Measurements from ENCODE around the gene FXYD6. TPM values are rescaled to one million over a fixed set of nuclear protein-coding genes. Genes with fewer than 3 reads are reported as not detected.

Gene FXYD6
- polyA plus RNA-seq, 1 donor: 227 TPM

- no peak for DNase-seq
Measured at GRCh38 chr11:117842131-117842941, 34.1 kb downstream of the FXYD6 start.

- DNase-seq: no peak
Measured at GRCh38 chr11:117841551-117842031, 34.9 kb downstream of the FXYD6 start.

GRCh38 chr11:117840881-117841550 is 35.4 kb downstream of the FXYD6 start:
- no peak for DNase-seq

GRCh38 chr11:117839936-117840813 is 36.3 kb downstream of the FXYD6 start:
- DNase-seq: no peak

GRCh38 chr11:117839380-117839881 is 37.0 kb downstream of the FXYD6 start:
- no peak for DNase-seq

- no peak for DNase-seq
Measured at GRCh38 chr11:117838901-117839300, 37.6 kb downstream of the FXYD6 start.

- no peak for DNase-seq
Measured at GRCh38 chr11:117837791-117838190, 38.7 kb downstream of the FXYD6 start.

- DNase-seq: no peak
Measured at GRCh38 chr11:117837070-117837776, 39.2 kb downstream of the FXYD6 start.

- DNase-seq: no peak
Measured at GRCh38 chr11:117836077-117836960, 40.1 kb downstream of the FXYD6 start.

- DNase-seq: no peak
Measured at GRCh38 chr11:117835576-117835975, 40.9 kb downstream of the FXYD6 start.

- no peak for DNase-seq
Measured at GRCh38 chr11:117834838-117835443, 41.5 kb downstream of the FXYD6 start.

GRCh38 chr11:117834068-117834810 is 42.2 kb downstream of the FXYD6 start:
- no peak for DNase-seq

GRCh38 chr11:117833401-117833891 is 43.0 kb downstream of the FXYD6 start:
- DNase-seq: no peak

- DNase-seq: no peak
Measured at GRCh38 chr11:117832511-117832910, 43.9 kb downstream of the FXYD6 start.

- no peak for DNase-seq
Measured at GRCh38 chr11:117831661-117832415, 44.6 kb downstream of the FXYD6 start.

GRCh38 chr11:117830674-117831351 is 45.6 kb downstream of the FXYD6 start:
- DNase-seq: no peak

GRCh38 chr11:117830072-117830471 is 46.4 kb downstream of the FXYD6 start:
- DNase-seq: no peak

- DNase-seq: no peak
Measured at GRCh38 chr11:117829369-117829725, 47.1 kb downstream of the FXYD6 start.

Data from hindlimb muscle (tissue), 1 donor.